Ascending aorta (tissue), 2 donors: ENCODE data around the gene HTT-AS. TPM values are rescaled to one million over a fixed set of nuclear protein-coding genes. Genes with fewer than 3 reads are reported as not detected.

Experiments used
- DNase-seq, 2 donors: peaks; one replicate each; pipeline ENCODE4 v3.0.0-alpha.2; 2019; ENCODE audit warnings: low spot score in 2 of 2
- H3K27ac ChIP-seq, 2 donors: fragments of 200-600 bp; sonication (generic); one replicate each; pipeline ENCODE4 v1.5.1; 2016 to 2017; ENCODE audit warnings: mild to moderate bottlenecking in 1 of 2
- H3K27me3 ChIP-seq: fragments of 200-600 bp; sonication (generic); one replicate; pipeline ENCODE4 v1.5.1; 2017
- H3K36me3 ChIP-seq, 2 donors: fragments of 200-600 bp; sonication (generic); one replicate each; pipeline ENCODE4 v1.5.1; 2016
- H3K4me1 ChIP-seq, 2 donors: fragments of 200-600 bp; sonication (generic); one replicate each; pipeline ENCODE4 v1.5.1; 2016 to 2017; ENCODE audit warnings: mild to moderate bottlenecking in 1 of 2
- H3K4me3 ChIP-seq, 2 donors: fragments of 200-600 bp; sonication (generic); one replicate each; pipeline ENCODE4 v1.5.1; 2016 to 2017; ENCODE audit warnings: mild to moderate bottlenecking in 1 of 2
- H3K9me3 ChIP-seq, 2 donors: fragments of 200-600 bp; sonication (generic); one replicate each; pipeline ENCODE4 v1.5.1; 2016
- CTCF ChIP-seq, 3 experiments: fragments of 200-600 bp in 2 of 3; fragments of 450-650 bp in 1 of 3; sonication (generic) in 2 of 3; IDR thresholded peaks; one replicate each; pipeline ENCODE4 v1.5.1; 2016 to 2019; ENCODE audit warnings: antibody characterized with exemption in 3 of 3, mild to moderate bottlenecking in 1 of 3, moderate library complexity in 1 of 3
- intact Hi-C: fragments of 100-400 bp; cut with DNase I; formaldehyde crosslinking; loops from one replicate; pipeline ENCODE4 v1.15.1; 2023
- total RNA-seq: library from RNA; depleted of rRNA; stranded (reverse); fragments of >200 nt; gene quantifications from one replicate; pipeline ENCODE4 v1.1.0, GENCODE V29; 2016

HTT-AS gene
- total RNA-seq, 1 donor from 2014 or later, result not detected

GRCh38 chr4:3119464-3119863 is 45.1 kb upstream of the HTT-AS start:
- DNase-seq, result no peak
- no peaks in the 10 kb centered on the region for H3K9me3 ChIP-seq
- TF ChIP-seq CTCF (IDR thresholded peaks at IDR 0.05), result no peak
- peaks cover 37 to 64% of the 10 kb centered on the region in 2 donors for H3K36me3 ChIP-seq
- no peaks in the 10 kb centered on the region for H3K4me1 ChIP-seq
- H3K4me3 ChIP-seq, result no peak overlapping the region
- no peaks in the 10 kb centered on the region for H3K27me3 ChIP-seq
- H3K27ac ChIP-seq, result no peak overlapping the region
- intact Hi-C loops, result no loop called here

GRCh38 chr4:3118312-3118711 is 44.0 kb upstream of the HTT-AS start:
- H3K27ac ChIP-seq, result no peak overlapping the region
- H3K27me3 ChIP-seq, result no peaks in the 10 kb centered on the region
- intact Hi-C loops, result no loop called here
- H3K36me3 ChIP-seq, result peaks cover 40 to 68% of the 10 kb centered on the region in 2 donors
- H3K9me3 ChIP-seq, result no peaks in the 10 kb centered on the region
- no peak for DNase-seq
- no peak overlapping the region for H3K4me3 ChIP-seq
- no peak for TF ChIP-seq CTCF (IDR thresholded peaks at IDR 0.05)
- no peaks in the 10 kb centered on the region for H3K4me1 ChIP-seq

GRCh38 chr4:3116955-3117354 is 42.6 kb upstream of the HTT-AS start:
- intact Hi-C loops, result no loop called here
- Histone ChIP-seq H3K4me1 (no peaks in the 10 kb centered on the region), H3K36me3 (peaks cover 37 to 72% of the 10 kb centered on the region in 2 donors)

GRCh38 chr4:3115637-3116270 is 41.4 kb upstream of the HTT-AS start:
- no peaks in the 10 kb centered on the region for H3K4me1 ChIP-seq
- TF ChIP-seq CTCF (IDR thresholded peaks at IDR 0.05), result no peak
- H3K27ac ChIP-seq, result no peak overlapping the region
- DNase-seq, result no peak
- intact Hi-C loops, result no loop called here
- H3K4me3 ChIP-seq, result no peak overlapping the region
- no peaks in the 10 kb centered on the region for H3K9me3 ChIP-seq
- H3K36me3 ChIP-seq, result peaks cover 34 to 64% of the 10 kb centered on the region in 2 donors
- H3K27me3 ChIP-seq, result no peaks in the 10 kb centered on the region

More at GRCh38 chr4:3116955-3117354, 42.6 kb upstream of the HTT-AS start:
- no peak overlapping the region for H3K27ac ChIP-seq
- TF ChIP-seq CTCF (IDR thresholded peaks at IDR 0.05), result no peak
- no peaks in the 10 kb centered on the region for H3K9me3 ChIP-seq
- no peaks in the 10 kb centered on the region for H3K27me3 ChIP-seq
- no peak for DNase-seq
- no peak overlapping the region for H3K4me3 ChIP-seq

- H3K4me1 ChIP-seq, result no peaks in the 10 kb centered on the region
- H3K4me3 ChIP-seq, result no peak overlapping the region
- peaks cover 34 to 60% of the 10 kb centered on the region in 2 donors for H3K36me3 ChIP-seq
- no peak for DNase-seq
- no peaks in the 10 kb centered on the region for H3K27me3 ChIP-seq
- no peak overlapping the region for H3K27ac ChIP-seq
- no peak for TF ChIP-seq CTCF (IDR thresholded peaks at IDR 0.05)
- intact Hi-C loops, result no loop called here
- no peaks in the 10 kb centered on the region for H3K9me3 ChIP-seq
Observed at GRCh38 chr4:3114377-3114776, 40.0 kb upstream of the HTT-AS start.
